ENCODE data around the gene SLCO3A1. TPM values are rescaled to one million over a fixed set of nuclear protein-coding genes. Genes with fewer than 3 reads are reported as not detected.

SLCO3A1 gene
- total and polyA plus RNA-seq, 2 donors (not counting 1 experiment from before 2014, with no cell fraction given): 8.1 to 16.8 TPM

DNA sequence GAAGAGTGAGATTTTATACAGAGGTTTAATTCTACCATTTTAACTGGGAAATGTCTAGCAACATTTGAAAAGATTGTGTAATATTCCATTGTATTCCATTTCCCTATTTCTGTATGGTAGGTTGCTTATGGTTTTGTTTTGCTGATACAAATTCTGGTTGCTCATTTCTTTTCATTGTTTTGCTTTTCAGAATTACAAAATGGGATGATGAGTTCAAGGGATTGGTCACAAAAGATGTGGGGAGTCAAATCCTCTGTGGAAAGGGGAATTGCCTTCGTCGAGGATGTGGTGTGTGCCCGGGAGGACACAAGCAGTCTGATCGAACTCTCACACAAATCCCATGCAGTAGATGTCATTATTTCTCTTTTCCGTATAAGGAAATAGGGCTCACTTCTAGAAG, 18.3 kb downstream of the SLCO3A1 start:
- no peaks in the 10 kb centered on the region for H3K9me3 ChIP-seq (ENCODE audit: control insufficient read depth, insufficient read depth, low read depth, low read length)
- H4K20me1 ChIP-seq (ENCODE audit: control insufficient read depth, extremely low read depth, insufficient read depth, low read length): no peaks in the 10 kb centered on the region
- TF ChIP-seq, protein P1, sequence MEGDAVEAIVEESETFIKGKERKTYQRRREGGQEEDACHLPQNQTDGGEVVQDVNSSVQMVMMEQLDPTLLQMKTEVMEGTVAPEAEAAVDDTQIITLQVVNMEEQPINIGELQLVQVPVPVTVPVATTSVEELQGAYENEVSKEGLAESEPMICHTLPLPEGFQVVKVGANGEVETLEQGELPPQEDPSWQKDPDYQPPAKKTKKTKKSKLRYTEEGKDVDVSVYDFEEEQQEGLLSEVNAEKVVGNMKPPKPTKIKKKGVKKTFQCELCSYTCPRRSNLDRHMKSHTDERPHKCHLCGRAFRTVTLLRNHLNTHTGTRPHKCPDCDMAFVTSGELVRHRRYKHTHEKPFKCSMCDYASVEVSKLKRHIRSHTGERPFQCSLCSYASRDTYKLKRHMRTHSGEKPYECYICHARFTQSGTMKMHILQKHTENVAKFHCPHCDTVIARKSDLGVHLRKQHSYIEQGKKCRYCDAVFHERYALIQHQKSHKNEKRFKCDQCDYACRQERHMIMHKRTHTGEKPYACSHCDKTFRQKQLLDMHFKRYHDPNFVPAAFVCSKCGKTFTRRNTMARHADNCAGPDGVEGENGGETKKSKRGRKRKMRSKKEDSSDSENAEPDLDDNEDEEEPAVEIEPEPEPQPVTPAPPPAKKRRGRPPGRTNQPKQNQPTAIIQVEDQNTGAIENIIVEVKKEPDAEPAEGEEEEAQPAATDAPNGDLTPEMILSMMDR (conservative IDR thresholded peaks at IDR 0.05 in 1 of 2, IDR thresholded peaks at IDR 0.05 in 1 of 2; ENCODE audit: low read depth in 1 of 2, low read length in 2 of 2): no peak
- no peak for TF ChIP-seq EZH2 (IDR thresholded peaks at IDR 0.05; ENCODE audit: low read length, missing control alignments)
- H3K36me3 ChIP-seq (ENCODE audit: control insufficient read depth, insufficient read depth, low read length): no peaks in the 10 kb centered on the region
- DNase-seq (ENCODE audit: low read depth in 2 of 2): no peak
- H3K4me1 ChIP-seq (ENCODE audit: control insufficient read depth, extremely low read depth, insufficient read depth, low read length): peaks cover 8% of the 10 kb centered on the region
- H3K4me2 ChIP-seq (ENCODE audit: extremely low read depth, insufficient read depth, low read length): no peak overlapping the region
- no peak overlapping the region for H3K9ac ChIP-seq (ENCODE audit: insufficient read depth, low read length)
- H3K79me2 ChIP-seq (ENCODE audit: control insufficient read depth, insufficient read depth, low read length): no peaks in the 10 kb centered on the region
- no peak overlapping the region for H3K4me3 ChIP-seq (replicated peaks in 1 of 4; ENCODE audit: control extremely low read depth in 1 of 4, insufficient read depth in 1 of 4, low read depth in 3 of 4, low read length in 4 of 4)
- H3K27ac ChIP-seq (ENCODE audit: insufficient read depth, low read length): no peak overlapping the region
- H3K27me3 ChIP-seq (ENCODE audit: control insufficient read depth, insufficient read depth, low read length): no peaks in the 10 kb centered on the region
- no peak overlapping the region for H2AFZ ChIP-seq (ENCODE audit: low read length)

DNA sequence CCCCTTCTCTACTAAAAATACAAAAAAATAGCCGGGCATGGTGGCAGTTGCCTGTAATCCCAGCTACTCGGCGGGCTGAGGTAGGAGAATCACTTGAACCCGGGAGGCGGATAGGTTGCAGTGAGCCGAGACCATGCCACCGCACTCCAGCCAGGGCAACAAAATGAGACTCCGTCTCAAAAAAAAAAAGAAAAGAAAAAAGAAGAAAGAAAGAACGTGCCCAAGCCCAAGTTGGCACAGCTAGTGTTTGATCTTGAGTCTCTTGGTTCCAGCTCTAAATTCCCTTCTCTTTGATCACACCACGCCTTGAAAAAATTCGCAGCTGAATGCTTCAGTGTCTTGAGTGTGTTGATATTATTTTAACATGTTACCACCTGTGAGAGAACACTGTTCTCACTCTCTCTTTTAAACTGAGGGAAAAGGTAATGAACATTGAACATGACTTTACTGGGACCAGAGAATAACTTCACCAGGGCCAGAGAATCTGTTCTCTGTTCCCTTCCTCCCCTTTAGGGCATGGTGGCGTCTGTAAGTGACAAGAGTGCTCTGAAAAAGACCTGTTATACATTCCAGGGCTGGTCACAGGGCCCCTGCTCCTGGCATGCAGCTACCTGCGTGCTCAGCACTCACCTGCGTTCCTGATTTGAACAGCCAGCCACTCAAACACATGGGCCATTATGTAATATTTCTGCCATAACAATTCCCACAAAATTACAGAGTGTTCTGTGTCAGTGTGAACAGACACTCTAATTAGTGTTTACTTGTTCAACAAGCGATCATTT, 19.0 kb downstream of the SLCO3A1 start:
- no peak overlapping the region for H3K4me2 ChIP-seq (ENCODE audit: extremely low read depth, insufficient read depth, low read length)
- no peaks in the 10 kb centered on the region for H4K20me1 ChIP-seq (ENCODE audit: control insufficient read depth, extremely low read depth, insufficient read depth, low read length)
- H3K27ac ChIP-seq (ENCODE audit: insufficient read depth, low read length): no peak overlapping the region
- no peak overlapping the region for H3K9ac ChIP-seq (ENCODE audit: insufficient read depth, low read length)
- TF ChIP-seq, protein P1 (conservative IDR thresholded peaks at IDR 0.05 in 1 of 2, IDR thresholded peaks at IDR 0.05 in 1 of 2; ENCODE audit: low read depth in 1 of 2, low read length in 2 of 2): no peak
- TF ChIP-seq EZH2 (IDR thresholded peaks at IDR 0.05; ENCODE audit: low read length, missing control alignments): no peak
- H3K4me3 ChIP-seq (replicated peaks in 1 of 4; ENCODE audit: control extremely low read depth in 1 of 4, insufficient read depth in 1 of 4, low read depth in 3 of 4, low read length in 4 of 4): no peak overlapping the region
- no peaks in the 10 kb centered on the region for H3K79me2 ChIP-seq (ENCODE audit: control insufficient read depth, insufficient read depth, low read length)
- H3K36me3 ChIP-seq (ENCODE audit: control insufficient read depth, insufficient read depth, low read length): no peaks in the 10 kb centered on the region
- H3K4me1 ChIP-seq (ENCODE audit: control insufficient read depth, extremely low read depth, insufficient read depth, low read length): peaks cover 1% of the 10 kb centered on the region
- no peaks in the 10 kb centered on the region for H3K9me3 ChIP-seq (ENCODE audit: control insufficient read depth, insufficient read depth, low read depth, low read length)
- H3K27me3 ChIP-seq (ENCODE audit: control insufficient read depth, insufficient read depth, low read length): no peaks in the 10 kb centered on the region
- no peak for DNase-seq (ENCODE audit: low read depth in 2 of 2)
- H2AFZ ChIP-seq (ENCODE audit: low read length): no peak overlapping the region

DNA sequence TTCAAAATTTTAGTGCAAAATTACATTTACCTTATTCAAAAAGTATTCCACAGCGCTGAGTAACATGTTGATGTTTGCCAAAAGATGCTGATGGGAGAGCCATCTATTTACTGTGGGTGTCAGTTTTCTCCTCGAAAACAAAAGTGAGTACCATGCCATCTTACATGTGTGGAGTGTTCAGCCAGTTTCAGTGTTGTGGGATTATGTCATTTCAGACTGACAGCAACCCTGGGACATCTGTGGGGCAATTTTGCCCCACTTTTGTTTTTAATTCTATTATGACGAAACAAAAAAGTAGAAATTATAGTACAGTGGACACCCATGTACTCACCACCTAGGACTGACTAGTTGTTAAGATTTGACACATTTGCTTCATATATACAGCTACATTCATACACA, 19.6 kb downstream of the SLCO3A1 start:
- Histone ChIP-seq H3K36me3 (ENCODE audit: control insufficient read depth, insufficient read depth, low read length) (no peaks in the 10 kb centered on the region), H4K20me1 (ENCODE audit: control insufficient read depth, extremely low read depth, insufficient read depth, low read length) (no peaks in the 10 kb centered on the region), H3K4me3 (replicated peaks in 1 of 4; ENCODE audit: control extremely low read depth in 1 of 4, insufficient read depth in 1 of 4, low read depth in 3 of 4, low read length in 4 of 4) (no peak overlapping the region), H2AFZ (ENCODE audit: low read length) (no peak overlapping the region), H3K9ac (ENCODE audit: insufficient read depth, low read length) (no peak overlapping the region), H3K27me3 (ENCODE audit: control insufficient read depth, insufficient read depth, low read length) (no peaks in the 10 kb centered on the region), H3K27ac (ENCODE audit: insufficient read depth, low read length) (no peak overlapping the region), H3K4me1 (ENCODE audit: control insufficient read depth, extremely low read depth, insufficient read depth, low read length) (no peaks in the 10 kb centered on the region), H3K79me2 (ENCODE audit: control insufficient read depth, insufficient read depth, low read length) (no peaks in the 10 kb centered on the region), H3K4me2 (ENCODE audit: extremely low read depth, insufficient read depth, low read length) (no peak overlapping the region), H3K9me3 (ENCODE audit: control insufficient read depth, insufficient read depth, low read depth, low read length) (no peaks in the 10 kb centered on the region)
- no peak for DNase-seq (ENCODE audit: low read depth in 2 of 2)
- TF ChIP-seq EZH2 (IDR thresholded peaks at IDR 0.05; ENCODE audit: low read length, missing control alignments): no peak
- TF ChIP-seq, protein P1 (conservative IDR thresholded peaks at IDR 0.05 in 1 of 2, IDR thresholded peaks at IDR 0.05 in 1 of 2; ENCODE audit: low read depth in 1 of 2, low read length in 2 of 2): no peak
